ENCODE data around the gene RGCC. TPM values are rescaled to one million over a fixed set of nuclear protein-coding genes. Genes with fewer than 3 reads are reported as not detected.

RGCC gene
- total RNA-seq, 1 donor from 2014 or later = 381 TPM

GRCh38 chr13:41434831-41435520, 22.4 kb upstream of the RGCC start:
- no peaks in the 10 kb centered on the region for H3K4me1 ChIP-seq
- no peaks in the 10 kb centered on the region for H3K27me3 ChIP-seq (ENCODE audit: low read depth)
- no peaks in the 10 kb centered on the region for H3K9me3 ChIP-seq
- no peak for TF ChIP-seq CTCF (IDR thresholded peaks at IDR 0.05)
- ATAC-seq (no peak), DNase-seq (no peak)
- intact Hi-C loops (cut with DNase I) = no loop called here
- no peaks in the 10 kb centered on the region for H3K36me3 ChIP-seq
- H3K27ac ChIP-seq = no peak overlapping the region
- no peak overlapping the region for H3K4me3 ChIP-seq

- Histone ChIP-seq H3K4me1 (no peaks in the 10 kb centered on the region), H3K27me3 (ENCODE audit: low read depth) (no peaks in the 10 kb centered on the region), H3K4me3 (no peak overlapping the region), H3K27ac (no peak overlapping the region), H3K36me3 (no peaks in the 10 kb centered on the region), H3K9me3 (no peaks in the 10 kb centered on the region)
- DNase-seq = no peak
- TF ChIP-seq CTCF (IDR thresholded peaks at IDR 0.05) = no peak
- intact Hi-C loops (cut with DNase I) = no loop called here
- no peak for ATAC-seq
Measured at GRCh38 chr13:41443969-41444368, 13.4 kb upstream of the RGCC start.

- H3K4me1 ChIP-seq = peaks cover 5% of the 10 kb centered on the region
- intact Hi-C loops (cut with DNase I) = no loop called here
- no peak overlapping the region for H3K4me3 ChIP-seq
- ATAC-seq (no peak), DNase-seq (no peak)
- no peaks in the 10 kb centered on the region for H3K36me3 ChIP-seq
- H3K27ac ChIP-seq = no peak overlapping the region
- no peak for TF ChIP-seq CTCF (IDR thresholded peaks at IDR 0.05)
- no peaks in the 10 kb centered on the region for H3K27me3 ChIP-seq (ENCODE audit: low read depth)
- H3K9me3 ChIP-seq = no peaks in the 10 kb centered on the region
Measured at GRCh38 chr13:41452462-41452861, 4.9 kb upstream of the RGCC start.

GRCh38 chr13:41453620-41454019, 3.7 kb upstream of the RGCC start:
- H3K4me3 ChIP-seq = no peak overlapping the region
- no peaks in the 10 kb centered on the region for H3K9me3 ChIP-seq
- no peaks in the 10 kb centered on the region for H3K36me3 ChIP-seq
- ATAC-seq (no peak), DNase-seq (no peak)
- intact Hi-C loops (cut with DNase I) = no loop called here
- no peaks in the 10 kb centered on the region for H3K27me3 ChIP-seq (ENCODE audit: low read depth)
- peaks cover 7% of the 10 kb centered on the region for H3K4me1 ChIP-seq
- no peak for TF ChIP-seq CTCF (IDR thresholded peaks at IDR 0.05)
- no peak overlapping the region for H3K27ac ChIP-seq

- H3K36me3 ChIP-seq = peaks cover 2% of the 10 kb centered on the region
- no peaks in the 10 kb centered on the region for H3K9me3 ChIP-seq
- no peak overlapping the region for H3K27ac ChIP-seq
- ATAC-seq = no peak
- TF ChIP-seq CTCF (IDR thresholded peaks at IDR 0.05) = no peak
- intact Hi-C loops (cut with DNase I) = no loop called here
- H3K4me1 ChIP-seq = peaks cover 13% of the 10 kb centered on the region
- no peak for DNase-seq
- no peaks in the 10 kb centered on the region for H3K27me3 ChIP-seq (ENCODE audit: low read depth)
- no peak overlapping the region for H3K4me3 ChIP-seq
Measured at GRCh38 chr13:41454170-41454569, 3.2 kb upstream of the RGCC start.
